Ishikawa (cell line): ENCODE results near the gene ZMIZ1.

ENCODE experiments used
- CEBPB ChIP-seq: IDR thresholded peaks from 2 replicates; pipeline ENCODE4 v1.6.1; 2012
- CREB1 ChIP-seq: IDR thresholded peaks from 2 replicates; pipeline ENCODE4 v1.6.1; 2012; ENCODE audit warnings: low read depth
- EGR1 ChIP-seq: IDR thresholded peaks from 2 replicates; pipeline ENCODE4 v1.6.1; 2012
- EP300 ChIP-seq: IDR thresholded peaks from 2 replicates; pipeline ENCODE4 v1.6.1; 2012; ENCODE audit warnings: borderline replicate concordance
- MAX ChIP-seq: IDR thresholded peaks from 2 replicates; pipeline ENCODE4 v1.6.1; 2012
- NFIC ChIP-seq: IDR thresholded peaks from 2 replicates; pipeline ENCODE4 v1.6.1; 2012
- RAD21 ChIP-seq: IDR thresholded peaks from 2 replicates; pipeline ENCODE4 v1.6.1; 2012; ENCODE audit warnings: low read depth
- REST ChIP-seq: IDR thresholded peaks from 2 replicates; pipeline ENCODE4 v1.6.1; 2012; ENCODE audit warnings: low read depth, mild to moderate bottlenecking
- TAF1 ChIP-seq: IDR thresholded peaks from 2 replicates; pipeline ENCODE4 v1.6.1; 2012; ENCODE audit warnings: low read depth, mild to moderate bottlenecking
- TCF12 ChIP-seq: IDR thresholded peaks from 2 replicates; pipeline ENCODE4 v1.6.1; 2012; ENCODE audit warnings: low read depth
- USF1 ChIP-seq: IDR thresholded peaks from 2 replicates; pipeline ENCODE4 v1.6.1; 2012
- YY1 ChIP-seq: IDR thresholded peaks from 2 replicates; pipeline ENCODE4 v1.6.1; 2012; ENCODE audit warnings: low read depth

GRCh38 chr10:79158402-79159097 lies 89.8 kb downstream of the ZMIZ1 start:
- TF ChIP-seq YY1 (no peak), EGR1 (no peak), CEBPB (no peak), EP300 (no peak), MAX (no peak), USF1 (no peak), RAD21 (no peak), TAF1 (no peak), CREB1 (no peak), REST (no peak), NFIC (no peak), TCF12 (no peak)
